ENCODE results near the gene ALCAM. TPM values are rescaled to one million over a fixed set of nuclear protein-coding genes. Genes with fewer than 3 reads are reported as not detected.

ALCAM gene
- polyA plus RNA-seq, 1 of the 3 experiments (the other 2 are of a cell fraction), result 58.3 TPM

- no peaks in the 10 kb centered on the region for H3K36me3 ChIP-seq (replicated peaks in 1 of 2; ENCODE audit: control insufficient read depth in 1 of 2, insufficient read depth in 2 of 2, low read length in 1 of 2)
- no peaks in the 10 kb centered on the region for H3F3A ChIP-seq (replicated peaks; ENCODE audit: insufficient read depth)
- POLR2A ChIA-PET, result no interaction called here
- no peak overlapping the region for H2AFZ ChIP-seq (ENCODE audit: low read depth)
- no peaks in the 10 kb centered on the region for H3K79me2 ChIP-seq (ENCODE audit: insufficient read depth)
- no peaks in the 10 kb centered on the region for H3K4me1 ChIP-seq (ENCODE audit: control insufficient read depth in 1 of 2, insufficient read depth in 2 of 2, low read depth in 1 of 2, low read length in 1 of 2)
- CTCF ChIA-PET, result interaction anchor here (1.2 kb wide), 1 partner anchor 9 kb away, joined by 3 read pairs; no protein-coding TSS in a partner anchor
- H3K27me3 ChIP-seq (ENCODE audit: insufficient read depth), result no peaks in the 10 kb centered on the region
- H3K4me2 ChIP-seq, result no peak overlapping the region
- no peaks in the 10 kb centered on the region for H3K9me3 ChIP-seq
- no peaks in the 10 kb centered on the region for H3K9me2 ChIP-seq
- H3K27ac ChIP-seq (ENCODE audit: low read depth in 2 of 2, low read length in 1 of 2), result no peak overlapping the region
- no peak for TF ChIP-seq FOXM1 (IDR thresholded peaks at IDR 0.05; ENCODE audit: low read depth)
- no peak for TF ChIP-seq NRF1 (IDR thresholded peaks at IDR 0.05; ENCODE audit: low read depth, low read length)
- TF ChIP-seq NFIC (IDR thresholded peaks at IDR 0.05; ENCODE audit: borderline replicate concordance), result no peak
- TF ChIP-seq REST (IDR thresholded peaks at IDR 0.05; ENCODE audit: low read depth, low read length), result no peak
- TF ChIP-seq GABPA (IDR thresholded peaks at IDR 0.05; ENCODE audit: low read depth), result no peak
- no peak for TF ChIP-seq FOSL2 (IDR thresholded peaks at IDR 0.05; ENCODE audit: borderline replicate concordance, low read depth)
- H4K20me1 ChIP-seq (ENCODE audit: insufficient read depth), result no peaks in the 10 kb centered on the region
- no peak overlapping the region for H3K9ac ChIP-seq
- H3K4me3 ChIP-seq (ENCODE audit: low read depth in 2 of 2, low read length in 1 of 2), result no peak overlapping the region
- no peak for DNase-seq
These were observed 255.5 kb downstream of the ALCAM start for GRCh38 chr3:105622169-105622568.

Data from SK-N-SH (cell line).